ENCODE measurements around the gene SLN. TPM values are rescaled to one million over a fixed set of nuclear protein-coding genes. Genes with fewer than 3 reads are reported as not detected.

Gene SLN
- total and polyA plus RNA-seq, 9 of the 15 experiments (the other 6 are each of a cell fraction or from before 2014, with no cell fraction given): not detected

- BruUV-seq (replicated peaks): no TSS peak
- TF ChIP-seq RAD21 (CRISPR knock-in tag; conservative IDR thresholded peaks at IDR 0.05 in 1 of 2, IDR thresholded peaks at IDR 0.05 in 1 of 2): peak; percentile 93 to 95
- TF ChIP-seq DEAF1 (CRISPR knock-in tag; IDR thresholded peaks at IDR 0.05): peak; percentile 82
- TF ChIP-seq SRF (CRISPR knock-in tag; IDR thresholded peaks at IDR 0.05): no peak
- peak; percentile 38; the same call in 1 of the 2 replicates for TF ChIP-seq RB1 (IDR thresholded peaks at IDR 0.05; ENCODE audit: low read depth)
- TF ChIP-seq CREB5 (CRISPR knock-in tag; IDR thresholded peaks at IDR 0.05): no peak
- 0 out of 2 replicates have a peak, but pooled peaks have one; percentile 42 for TF ChIP-seq SPI1 (IDR thresholded peaks at IDR 0.05; ENCODE audit: borderline replicate concordance, low read depth, low read length)
- peak; percentile 63 for TF ChIP-seq ARID2 (IDR thresholded peaks at IDR 0.05)
- peak; percentile 64 to 86 (median 79) for TF ChIP-seq CTCF (IDR thresholded peaks at IDR 0.05 in 2 of 3, conservative IDR thresholded peaks at IDR 0.05 in 1 of 3; ENCODE audit: insufficient read depth in 2 of 3, low read depth in 1 of 3, low read length in 3 of 3)
- TF ChIP-seq GTF2A2 (tag; IDR thresholded peaks at IDR 0.05): no peak
- no peak for TF ChIP-seq HBP1 (CRISPR knock-in tag; IDR thresholded peaks at IDR 0.05)
- TF ChIP-seq GATAD2B (IDR thresholded peaks at IDR 0.05; ENCODE audit: borderline replicate concordance): 0 out of 2 replicates have a peak, but pooled peaks have one; percentile 17
- no peak for TF ChIP-seq RUNX1 (IDR thresholded peaks at IDR 0.05; ENCODE audit: low read depth)
- peak; percentile 11; the same call in 1 of the 2 replicates for TF ChIP-seq STAG1 (CRISPR knock-in tag; IDR thresholded peaks at IDR 0.05; ENCODE audit: borderline replicate concordance)
These were observed 22.3 kb downstream of the SLN start for GRCh38 chr11:107689317-107690202.

More at GRCh38 chr11:107689317-107690202, 22.3 kb downstream of the SLN start:
- H3K27ac ChIP-seq (ENCODE audit: extremely low read depth, low read depth, low read length): no peak overlapping the region
- intact Hi-C loops (cut with micrococcal nuclease): loop anchor here (1.0 to 10.0 kb wide), 4 partner anchors 85 to 140 kb away; no protein-coding TSS in a partner anchor
- peak; percentile 79 for FAIRE-seq
- H3K27me3 ChIP-seq (ENCODE audit: control insufficient read depth in 2 of 2, insufficient read depth in 2 of 2, low read length in 2 of 2): no peaks in the 10 kb centered on the region
- H3K4me1 ChIP-seq (replicated peaks in 1 of 2; ENCODE audit: control insufficient read depth in 2 of 2, insufficient read depth in 2 of 2, low read length in 2 of 2): no peaks in the 10 kb centered on the region
- POLR2A ChIA-PET: interaction anchor here (0.5 to 1.2 kb wide), 6 partner anchors 9 to 1382 kb away, joined by 3 to 4 read pairs (median 3); no protein-coding TSS in a partner anchor
- no peaks in the 10 kb centered on the region for H3K9me1 ChIP-seq (ENCODE audit: control insufficient read depth, insufficient read depth, low read length)
- H3K36me3 ChIP-seq (ENCODE audit: control insufficient read depth, insufficient read depth, low read length): no peaks in the 10 kb centered on the region
- in situ Hi-C loops (cut with MboI): loop anchor here (10.0 kb wide), 1 partner anchor 135 kb away; no protein-coding TSS in a partner anchor
- DNase-seq (ENCODE audit: extremely low read depth in 1 of 4, low spot score in 3 of 4): peak; percentile 33 to 78 (median 46)
- 41% methylated on average over 11 of the region's 11 CpGs for WGBS (ENCODE audit: insufficient coverage, low coverage, missing lambda C conversion rate)
- H3K4me2 ChIP-seq (ENCODE audit: insufficient read depth, low read length): no peak overlapping the region
- peak overlapping the region; percentile 64 for H2AFZ ChIP-seq (ENCODE audit: low read depth, low read length)
- CTCF ChIA-PET (ENCODE audit: low intra/inter-chr PET ratio): interaction anchor here (1.2 to 2.9 kb wide), 4 partner anchors 113 to 141 kb away, joined by 3 to 26 read pairs (median 8); partner anchors contain the start of gene ALKBH8
- no peak overlapping the region for H3K9ac ChIP-seq (ENCODE audit: insufficient read depth in 1 of 2, low read depth in 2 of 2, low read length in 2 of 2)
- H3K79me2 ChIP-seq (ENCODE audit: control insufficient read depth, insufficient read depth, low read length): no peaks in the 10 kb centered on the region
- H3K4me3 ChIP-seq: no peak overlapping the region
- no peaks in the 10 kb centered on the region for H4K20me1 ChIP-seq (replicated peaks; ENCODE audit: control insufficient read depth, insufficient read depth, low read length)
- peak; percentile 94 for ATAC-seq
- no peaks in the 10 kb centered on the region for H3K9me3 ChIP-seq (replicated peaks; ENCODE audit: control insufficient read depth, insufficient read depth, low read depth, low read length)
